ENCODE results near the gene TMSB15A. TPM values are rescaled to one million over a fixed set of nuclear protein-coding genes. Genes with fewer than 3 reads are reported as not detected.

Gene TMSB15A
- total RNA-seq (2022) (not detected in 2 replicates), Bru-seq, nascent RNA (not detected), BruChase-seq, experiment 1, labeled RNA remaining after a 2-hour chase (not detected), BruChase-seq, experiment 2, labeled RNA remaining after a 6-hour chase (not detected)
- long read RNA-seq: 0 reads

- CTCF ChIA-PET: interaction anchor here (0.6 kb wide), 1 partner anchor 334 kb away, joined by 3 read pairs; no protein-coding TSS in a partner anchor
- intact Hi-C loops (cut with micrococcal nuclease; ENCODE audit: unreplicated experiment): loop anchor here (10.0 kb wide), 1 partner anchor 349 kb away; no protein-coding TSS in a partner anchor
- H3K9me3 Mint-ChIP-seq (ENCODE audit: unreplicated experiment): no peaks in the 10 kb centered on the region
- Histone ChIP-seq H3K36me3 (ENCODE audit: control insufficient read depth, insufficient read depth, low read length) (no peaks in the 10 kb centered on the region), H3K27me3 (replicated peaks; ENCODE audit: control insufficient read depth, insufficient read depth, low read length) (no peaks in the 10 kb centered on the region), H3K9me3 (no peaks in the 10 kb centered on the region), H3K4me3 (ENCODE audit: low read depth, low read length) (no peak within 1 kb of the TSS), H3K4me1 (peaks cover 6% of the 10 kb centered on the region; the same call in 1 of the 2 replicates)
- H3K4me3 Mint-ChIP-seq (ENCODE audit: unreplicated experiment): no peak within 1 kb of the TSS
- H3K27me3 Mint-ChIP-seq (ENCODE audit: insufficient read depth, unreplicated experiment): no peaks in the 10 kb centered on the region
- TF ChIP-seq CTCF (IDR thresholded peaks at IDR 0.05; ENCODE audit: insufficient read depth in 1 of 2, low read depth in 1 of 2, low read length in 1 of 2, severe bottlenecking in 1 of 2, unreplicated experiment in 1 of 2): no peak
- H3K36me3 Mint-ChIP-seq (ENCODE audit: insufficient read depth, unreplicated experiment): no peaks in the 10 kb centered on the region
- DNase-seq: no peak
- no peak within 1 kb of the TSS for H3K27ac Mint-ChIP-seq (ENCODE audit: unreplicated experiment)
- POLR2A ChIA-PET: no interaction called here
- no TSS peak for BruUV-seq (replicated peaks)
- H3K4me1 Mint-ChIP-seq (ENCODE audit: low read depth, unreplicated experiment): peaks cover 9% of the 10 kb centered on the region
Measured at GRCh38 chrX:102515975-102516941, at the start of gene TMSB15A. TSS of gene TMSB15A (minus strand) at chrX:102516739.

- H3K9me3 Mint-ChIP-seq (ENCODE audit: unreplicated experiment): no peaks in the 10 kb centered on the region
- H3K27me3 Mint-ChIP-seq (ENCODE audit: insufficient read depth, unreplicated experiment): peaks cover 11% of the 10 kb centered on the region
Measured at GRCh38 chrX:102560423-102561068, 44.0 kb upstream of the TMSB15A start.

More at GRCh38 chrX:102560423-102561068, 44.0 kb upstream of the TMSB15A start:
- no peak for TF ChIP-seq CTCF (IDR thresholded peaks at IDR 0.05; ENCODE audit: insufficient read depth in 1 of 2, low read depth in 1 of 2, low read length in 1 of 2, severe bottlenecking in 1 of 2, unreplicated experiment in 1 of 2)
- intact Hi-C loops (cut with micrococcal nuclease; ENCODE audit: unreplicated experiment): no loop called here
- no peak overlapping the region for H3K4me3 Mint-ChIP-seq (ENCODE audit: unreplicated experiment)
- BruUV-seq (replicated peaks): no TSS peak
- ChIA-PET POLR2A (no interaction called here), CTCF (interaction anchor here (1.0 kb wide), 1 partner anchor 47 kb away, joined by 3 read pairs; no protein-coding TSS in a partner anchor)
- H3K9me3 ChIP-seq: no peaks in the 10 kb centered on the region
- H3K27me3 ChIP-seq (replicated peaks; ENCODE audit: control insufficient read depth, insufficient read depth, low read length): no peaks in the 10 kb centered on the region
- no peaks in the 10 kb centered on the region for H3K4me1 Mint-ChIP-seq (ENCODE audit: low read depth, unreplicated experiment)
- H3K4me1 ChIP-seq: no peaks in the 10 kb centered on the region
- DNase-seq: no peak
- H3K36me3 Mint-ChIP-seq (ENCODE audit: insufficient read depth, unreplicated experiment): no peaks in the 10 kb centered on the region
- no peak overlapping the region for H3K27ac Mint-ChIP-seq (ENCODE audit: unreplicated experiment)
- H3K4me3 ChIP-seq (ENCODE audit: low read depth, low read length): no peak overlapping the region
- no peaks in the 10 kb centered on the region for H3K36me3 ChIP-seq (ENCODE audit: control insufficient read depth, insufficient read depth, low read length)
